GM12892 (cell line): Measurements from ENCODE around the gene FH.

Experiments
- POLR2A ChIP-seq: IDR thresholded peaks from 2 replicates; pipeline ENCODE4 v1.6.1; 2011; ENCODE audit warnings: low read depth, low read length, control low read depth
- POLR2AphosphoS5 ChIP-seq: IDR thresholded peaks from 2 replicates; pipeline ENCODE4 v1.6.1; 2011; ENCODE audit warnings: low read depth, low read length, control low read depth
- TAF1 ChIP-seq: IDR thresholded peaks from 2 replicates; pipeline ENCODE4 v1.6.1; 2011; ENCODE audit warnings: low read depth, mild to moderate bottlenecking, control low read depth, low read length, borderline replicate concordance

GRCh38 chr1:241488739-241489138 is 30.8 kb downstream of the FH start:
- TF ChIP-seq POLR2AphosphoS5, result no peak
- TF ChIP-seq TAF1, result no peak
- no peak for TF ChIP-seq POLR2A
